HEK293 (cell line): ENCODE results near the gene IGFBPL1.

Experiments used
- HOXC10 ChIP-seq: sonication (generic); formaldehyde crosslinking; IDR thresholded peaks from 2 replicates; pipeline ENCODE4 v1.8.1; 2023; ENCODE audit warnings: mild to moderate bottlenecking, missing genetic modification reagents
- MEIS1 ChIP-seq: sonication (generic); formaldehyde crosslinking; IDR thresholded peaks from 2 replicates; pipeline ENCODE4 v1.8.1; 2022; ENCODE audit warnings: missing genetic modification reagents, mild to moderate bottlenecking, borderline replicate concordance
- TCF7L2 ChIP-seq: IDR thresholded peaks from 2 replicates; pipeline ENCODE4 v1.6.1; 2011; ENCODE audit warnings: low read depth, mild to moderate bottlenecking, inconsistent platforms, low read length, moderate library complexity, borderline replicate concordance
- TRIM28 ChIP-seq: IDR thresholded peaks from 2 replicates; pipeline ENCODE4 v1.6.1; 2011; ENCODE audit warnings: low read length, control low read depth, borderline replicate concordance
- WT1 ChIP-seq: fragments of 450-650 bp; formaldehyde crosslinking; IDR thresholded peaks from 2 replicates; pipeline ENCODE4 v1.5.1; 2016; ENCODE audit warnings: missing biosample characterization, missing genetic modification characterization
- YY1 ChIP-seq: fragments of 450-650 bp; formaldehyde crosslinking; IDR thresholded peaks from 2 replicates; pipeline ENCODE4 v1.5.1; 2018; ENCODE audit warnings: missing biosample characterization, missing genetic modification characterization
- ZFP41 ChIP-seq: fragments of 450-650 bp; formaldehyde crosslinking; IDR thresholded peaks from 2 replicates; pipeline ENCODE4 v1.5.1; 2016; ENCODE audit warnings: missing biosample characterization, missing genetic modification characterization, borderline replicate concordance
- ZNF274 ChIP-seq, 2 experiments: fragments of 200-500 bp in 1 of 2; fragments of 450-650 bp in 1 of 2; sonication (Bioruptor generic) in 1 of 2; formaldehyde crosslinking in 1 of 2; IDR thresholded peaks; 2 replicates each; pipeline versions ENCODE4 v1.5.1 to v1.6.1; 2014 to 2016; ENCODE audit warnings: borderline replicate concordance in 1 of 2, inconsistent platforms in 1 of 2, low read length in 1 of 2, missing biosample characterization in 1 of 2, missing genetic modification characterization in 1 of 2
- ZNF501 ChIP-seq: fragments of 450-650 bp; formaldehyde crosslinking; IDR thresholded peaks from 2 replicates; pipeline ENCODE4 v1.5.1; 2016; ENCODE audit warnings: missing biosample characterization, missing genetic modification characterization
- ZNF660 ChIP-seq: fragments of 450-650 bp; IDR thresholded peaks from 2 replicates; pipeline ENCODE4 v1.5.1; 2018; ENCODE audit warnings: missing biosample characterization, mild to moderate bottlenecking, missing genetic modification characterization
- ZNF747 ChIP-seq: fragments of 450-650 bp; formaldehyde crosslinking; IDR thresholded peaks from 2 replicates; pipeline ENCODE4 v1.5.1; 2016; ENCODE audit warnings: missing biosample characterization, missing genetic modification characterization
- ZNF777 ChIP-seq: fragments of 450-650 bp; formaldehyde crosslinking; IDR thresholded peaks from 2 replicates; pipeline ENCODE4 v1.5.1; 2017; ENCODE audit warnings: missing biosample characterization, missing genetic modification characterization, borderline replicate concordance
- TF ChIP-seq, protein P1 (sequence below): fragments of 450-650 bp; formaldehyde crosslinking; IDR thresholded peaks from 2 replicates; pipeline ENCODE4 v1.5.1; 2016; ENCODE audit warnings: missing biosample characterization, missing genetic modification characterization
- TF ChIP-seq, protein P2 (sequence below): fragments of 450-650 bp; IDR thresholded peaks from 2 replicates; pipeline ENCODE4 v1.5.1; 2018; ENCODE audit warnings: missing biosample characterization, missing genetic modification characterization

DNA sequence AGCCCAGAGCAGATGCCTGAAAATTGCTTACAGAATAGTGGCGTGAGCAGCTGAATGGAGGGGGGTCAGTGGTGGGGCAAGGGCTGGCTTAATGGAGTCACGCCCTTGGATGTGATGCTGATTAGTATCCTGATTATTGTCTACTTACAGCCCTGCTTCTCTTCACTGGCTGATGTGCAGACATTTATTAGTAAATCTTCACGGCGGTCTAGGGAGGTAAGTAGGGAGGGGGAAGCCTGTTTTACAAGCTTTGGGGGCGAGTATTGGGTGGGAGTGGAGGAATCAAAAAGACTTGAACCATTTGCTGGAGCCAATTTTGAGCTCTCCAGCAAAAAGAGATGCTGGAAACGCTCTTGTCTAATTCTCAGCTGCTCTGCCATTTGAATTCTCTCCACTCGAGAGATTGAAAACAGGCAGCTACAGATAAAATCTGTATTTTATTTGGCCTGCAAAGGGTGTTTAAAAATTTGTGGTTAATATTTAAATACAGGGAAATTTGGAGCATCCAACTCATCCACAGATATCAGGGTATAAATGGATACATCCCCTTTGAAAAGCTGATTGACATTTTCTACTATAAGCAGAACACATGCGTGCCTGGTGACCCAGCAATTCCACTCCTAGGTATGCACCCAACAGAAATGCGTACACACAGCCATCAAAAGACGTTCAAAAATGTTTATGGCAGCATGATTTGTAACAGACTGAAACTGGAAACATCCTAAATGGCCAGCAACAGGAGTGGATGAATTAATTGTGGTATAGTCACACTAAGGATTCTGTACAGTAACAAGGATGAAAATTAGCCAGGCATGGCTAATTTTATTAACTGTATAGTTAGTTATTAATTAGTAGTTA lies 51.3 kb downstream of the IGFBPL1 start:
- TF ChIP-seq ZNF274 (IDR thresholded peaks at IDR 0.05; ENCODE audit: low read length): no peak
- no peak for TF ChIP-seq ZNF274 (tag by site-specific recombination; IDR thresholded peaks at IDR 0.05; ENCODE audit: borderline replicate concordance)
- no peak for TF ChIP-seq TRIM28
- no peak for TF ChIP-seq TCF7L2
- TF ChIP-seq ZFP41 (tag by site-specific recombination): no peak
- no peak for TF ChIP-seq MEIS1 (CRISPR knock-in tag)
- TF ChIP-seq, protein P1, sequence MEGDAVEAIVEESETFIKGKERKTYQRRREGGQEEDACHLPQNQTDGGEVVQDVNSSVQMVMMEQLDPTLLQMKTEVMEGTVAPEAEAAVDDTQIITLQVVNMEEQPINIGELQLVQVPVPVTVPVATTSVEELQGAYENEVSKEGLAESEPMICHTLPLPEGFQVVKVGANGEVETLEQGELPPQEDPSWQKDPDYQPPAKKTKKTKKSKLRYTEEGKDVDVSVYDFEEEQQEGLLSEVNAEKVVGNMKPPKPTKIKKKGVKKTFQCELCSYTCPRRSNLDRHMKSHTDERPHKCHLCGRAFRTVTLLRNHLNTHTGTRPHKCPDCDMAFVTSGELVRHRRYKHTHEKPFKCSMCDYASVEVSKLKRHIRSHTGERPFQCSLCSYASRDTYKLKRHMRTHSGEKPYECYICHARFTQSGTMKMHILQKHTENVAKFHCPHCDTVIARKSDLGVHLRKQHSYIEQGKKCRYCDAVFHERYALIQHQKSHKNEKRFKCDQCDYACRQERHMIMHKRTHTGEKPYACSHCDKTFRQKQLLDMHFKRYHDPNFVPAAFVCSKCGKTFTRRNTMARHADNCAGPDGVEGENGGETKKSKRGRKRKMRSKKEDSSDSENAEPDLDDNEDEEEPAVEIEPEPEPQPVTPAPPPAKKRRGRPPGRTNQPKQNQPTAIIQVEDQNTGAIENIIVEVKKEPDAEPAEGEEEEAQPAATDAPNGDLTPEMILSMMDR (tag by site-specific recombination): no peak
- no peak for TF ChIP-seq ZNF660 (tag by site-specific recombination)
- TF ChIP-seq HOXC10 (CRISPR knock-in tag): no peak
- no peak for TF ChIP-seq ZNF747 (tag by site-specific recombination)
- TF ChIP-seq YY1: no peak
- TF ChIP-seq ZNF501: no peak
- TF ChIP-seq WT1 (tag by site-specific recombination): no peak
- TF ChIP-seq ZNF777: no peak
- TF ChIP-seq, protein P2, sequence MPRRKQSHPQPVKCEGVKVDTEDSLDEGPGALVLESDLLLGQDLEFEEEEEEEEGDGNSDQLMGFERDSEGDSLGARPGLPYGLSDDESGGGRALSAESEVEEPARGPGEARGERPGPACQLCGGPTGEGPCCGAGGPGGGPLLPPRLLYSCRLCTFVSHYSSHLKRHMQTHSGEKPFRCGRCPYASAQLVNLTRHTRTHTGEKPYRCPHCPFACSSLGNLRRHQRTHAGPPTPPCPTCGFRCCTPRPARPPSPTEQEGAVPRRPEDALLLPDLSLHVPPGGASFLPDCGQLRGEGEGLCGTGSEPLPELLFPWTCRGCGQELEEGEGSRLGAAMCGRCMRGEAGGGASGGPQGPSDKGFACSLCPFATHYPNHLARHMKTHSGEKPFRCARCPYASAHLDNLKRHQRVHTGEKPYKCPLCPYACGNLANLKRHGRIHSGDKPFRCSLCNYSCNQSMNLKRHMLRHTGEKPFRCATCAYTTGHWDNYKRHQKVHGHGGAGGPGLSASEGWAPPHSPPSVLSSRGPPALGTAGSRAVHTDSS: no peak
